ENCODE measurements around the gene RBM34. TPM values are rescaled to one million over a fixed set of nuclear protein-coding genes. Genes with fewer than 3 reads are reported as not detected.

The RBM34 gene
- total RNA-seq, 1 donor from 2014 or later = 66.9 TPM

DNA sequence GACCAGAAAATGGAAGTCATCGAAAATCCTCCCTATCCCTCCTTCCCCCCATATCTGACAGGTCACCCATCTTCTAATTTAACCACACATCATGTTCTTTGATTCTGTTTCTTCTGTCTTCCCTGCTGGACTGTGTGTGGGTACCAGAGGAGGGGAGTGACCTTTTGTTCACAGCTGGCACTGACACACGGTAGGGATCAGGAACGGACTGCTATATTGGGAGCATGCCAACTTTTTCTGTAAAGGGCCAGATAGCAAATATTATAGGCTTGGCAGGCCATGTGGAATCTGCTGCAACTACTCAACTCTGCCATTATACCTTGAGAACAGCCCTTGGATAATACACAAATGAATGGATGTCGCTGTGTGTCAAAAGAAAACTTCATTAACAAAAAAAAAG is 24.9 kb downstream of the RBM34 start:
- H3K27me3 Mint-ChIP-seq (ENCODE audit: unreplicated experiment) = no peaks in the 10 kb centered on the region
- H3K36me3 Mint-ChIP-seq (ENCODE audit: unreplicated experiment) = peaks cover 53% of the 10 kb centered on the region
- no peaks in the 10 kb centered on the region for H3K9me3 Mint-ChIP-seq (ENCODE audit: unreplicated experiment)
- TF ChIP-seq, protein P1, sequence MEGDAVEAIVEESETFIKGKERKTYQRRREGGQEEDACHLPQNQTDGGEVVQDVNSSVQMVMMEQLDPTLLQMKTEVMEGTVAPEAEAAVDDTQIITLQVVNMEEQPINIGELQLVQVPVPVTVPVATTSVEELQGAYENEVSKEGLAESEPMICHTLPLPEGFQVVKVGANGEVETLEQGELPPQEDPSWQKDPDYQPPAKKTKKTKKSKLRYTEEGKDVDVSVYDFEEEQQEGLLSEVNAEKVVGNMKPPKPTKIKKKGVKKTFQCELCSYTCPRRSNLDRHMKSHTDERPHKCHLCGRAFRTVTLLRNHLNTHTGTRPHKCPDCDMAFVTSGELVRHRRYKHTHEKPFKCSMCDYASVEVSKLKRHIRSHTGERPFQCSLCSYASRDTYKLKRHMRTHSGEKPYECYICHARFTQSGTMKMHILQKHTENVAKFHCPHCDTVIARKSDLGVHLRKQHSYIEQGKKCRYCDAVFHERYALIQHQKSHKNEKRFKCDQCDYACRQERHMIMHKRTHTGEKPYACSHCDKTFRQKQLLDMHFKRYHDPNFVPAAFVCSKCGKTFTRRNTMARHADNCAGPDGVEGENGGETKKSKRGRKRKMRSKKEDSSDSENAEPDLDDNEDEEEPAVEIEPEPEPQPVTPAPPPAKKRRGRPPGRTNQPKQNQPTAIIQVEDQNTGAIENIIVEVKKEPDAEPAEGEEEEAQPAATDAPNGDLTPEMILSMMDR (IDR thresholded peaks at IDR 0.05) = no peak
- peak; percentile 32 for DNase-seq (ENCODE audit: extremely low spot score, unreplicated experiment)
- H3K4me3 Mint-ChIP-seq (ENCODE audit: unreplicated experiment) = no peak overlapping the region
- H3K27ac Mint-ChIP-seq (ENCODE audit: unreplicated experiment) = no peak overlapping the region
- H3K4me1 Mint-ChIP-seq (ENCODE audit: unreplicated experiment) = peaks cover 2% of the 10 kb centered on the region

DNA sequence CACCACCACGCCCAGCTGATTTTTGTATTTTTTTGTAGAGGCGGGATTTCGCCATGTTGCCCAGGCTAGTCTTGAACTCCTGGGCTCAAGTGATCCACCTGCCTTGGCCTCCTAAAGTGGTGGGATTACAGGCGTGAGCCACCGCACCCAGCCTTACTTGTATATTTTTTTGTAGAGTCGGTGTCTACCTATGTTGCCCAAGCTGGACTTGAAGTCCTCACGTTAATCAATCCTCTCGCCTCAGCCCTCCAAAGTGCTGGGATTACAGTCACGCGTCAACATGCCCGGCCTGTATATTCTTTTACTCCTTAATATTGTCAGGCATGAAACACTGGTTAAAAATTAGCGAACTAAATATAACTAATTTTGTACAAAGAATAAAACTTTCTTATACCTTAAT is 26.9 kb downstream of the RBM34 start:
- H3K27me3 Mint-ChIP-seq (ENCODE audit: unreplicated experiment) = no peaks in the 10 kb centered on the region
- DNase-seq (ENCODE audit: extremely low spot score, unreplicated experiment) = no peak
- H3K9me3 Mint-ChIP-seq (ENCODE audit: unreplicated experiment) = no peaks in the 10 kb centered on the region
- H3K4me1 Mint-ChIP-seq (ENCODE audit: unreplicated experiment) = peaks cover 4% of the 10 kb centered on the region
- peaks cover 47% of the 10 kb centered on the region for H3K36me3 Mint-ChIP-seq (ENCODE audit: unreplicated experiment)
- no peak overlapping the region for H3K27ac Mint-ChIP-seq (ENCODE audit: unreplicated experiment)
- TF ChIP-seq, protein P1 (IDR thresholded peaks at IDR 0.05) = no peak
- H3K4me3 Mint-ChIP-seq (ENCODE audit: unreplicated experiment) = no peak overlapping the region

DNA sequence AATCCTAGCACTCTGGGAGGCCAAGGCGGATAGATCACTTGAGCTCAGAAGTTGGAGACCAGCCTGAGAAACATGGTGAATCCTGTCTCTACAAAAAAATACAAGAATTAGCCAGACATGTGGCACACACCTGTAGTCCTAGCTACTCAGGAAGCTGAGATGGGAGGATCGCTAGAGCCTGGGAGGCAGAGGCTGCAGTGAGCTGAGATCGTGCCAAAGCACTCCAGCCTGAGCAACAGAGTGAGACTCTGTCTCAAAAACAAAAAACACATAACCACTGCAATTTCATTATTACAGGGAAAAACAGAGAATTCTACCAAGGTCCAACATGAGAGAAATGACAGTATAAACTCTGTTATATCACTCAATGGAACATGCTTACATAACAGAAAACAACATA is 28.0 kb downstream of the RBM34 start:
- Mint-ChIP-seq H3K27ac (ENCODE audit: unreplicated experiment) (peak overlapping the region; percentile 1), H3K4me3 (ENCODE audit: unreplicated experiment) (no peak overlapping the region), H3K9me3 (ENCODE audit: unreplicated experiment) (no peaks in the 10 kb centered on the region), H3K36me3 (ENCODE audit: unreplicated experiment) (peaks cover 46% of the 10 kb centered on the region), H3K4me1 (ENCODE audit: unreplicated experiment) (peaks cover 8% of the 10 kb centered on the region), H3K27me3 (ENCODE audit: unreplicated experiment) (no peaks in the 10 kb centered on the region)
- TF ChIP-seq, protein P1 (IDR thresholded peaks at IDR 0.05) = no peak
- DNase-seq (ENCODE audit: extremely low spot score, unreplicated experiment) = peak; percentile 15

DNA sequence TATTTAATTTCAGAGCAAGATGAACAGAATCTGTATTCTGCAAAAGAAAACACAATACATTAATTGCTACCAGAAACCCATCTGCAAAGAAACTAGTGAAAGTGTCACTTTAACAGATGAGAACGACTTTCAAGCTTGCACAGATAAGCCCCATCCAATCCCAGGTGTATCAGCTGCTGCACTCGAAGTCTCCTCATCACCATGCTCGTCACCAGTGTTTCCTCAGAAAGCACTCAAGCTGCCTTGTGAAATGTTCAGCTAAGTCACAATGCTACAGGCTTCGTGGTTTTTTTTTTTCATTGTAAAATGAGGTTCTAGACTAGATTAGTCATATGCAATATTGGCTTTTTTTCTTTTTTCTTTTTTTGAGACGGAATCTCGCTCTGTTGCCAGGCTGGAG is 29.1 kb downstream of the RBM34 start:
- no peaks in the 10 kb centered on the region for H3K27me3 Mint-ChIP-seq (ENCODE audit: unreplicated experiment)
- peaks cover 17% of the 10 kb centered on the region for H3K4me1 Mint-ChIP-seq (ENCODE audit: unreplicated experiment)
- DNase-seq (ENCODE audit: extremely low spot score, unreplicated experiment) = no peak
- no peak overlapping the region for H3K27ac Mint-ChIP-seq (ENCODE audit: unreplicated experiment)
- H3K4me3 Mint-ChIP-seq (ENCODE audit: unreplicated experiment) = no peak overlapping the region
- peaks cover 35% of the 10 kb centered on the region for H3K36me3 Mint-ChIP-seq (ENCODE audit: unreplicated experiment)
- no peaks in the 10 kb centered on the region for H3K9me3 Mint-ChIP-seq (ENCODE audit: unreplicated experiment)
- TF ChIP-seq, protein P1 (IDR thresholded peaks at IDR 0.05) = no peak

DNA sequence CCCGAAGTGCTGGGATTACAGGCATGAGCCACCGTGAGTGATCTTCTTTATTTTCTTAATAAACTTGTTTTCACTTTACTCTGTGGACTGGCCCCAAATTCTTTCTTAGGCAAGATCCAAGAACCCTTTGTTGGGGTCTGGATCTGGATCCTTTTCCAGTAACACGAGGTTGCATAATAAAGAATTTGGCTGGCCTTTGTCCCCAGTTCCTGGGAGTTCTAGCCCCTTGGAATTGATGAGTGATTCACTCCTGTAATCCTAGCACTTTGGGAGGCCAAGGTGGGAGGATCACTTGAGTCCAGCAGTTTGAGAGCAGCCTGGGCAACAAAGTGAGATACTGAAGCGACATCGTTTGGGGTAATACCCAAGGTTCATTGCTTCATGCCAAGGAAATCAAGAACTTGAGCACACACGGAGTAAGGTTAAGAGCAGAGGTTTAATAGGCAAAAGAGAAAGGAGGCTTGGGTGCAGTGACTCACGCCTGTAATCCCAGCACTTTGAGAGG is 30.2 kb downstream of the RBM34 start:
- no peak overlapping the region for H3K4me3 Mint-ChIP-seq (ENCODE audit: unreplicated experiment)
- no peaks in the 10 kb centered on the region for H3K9me3 Mint-ChIP-seq (ENCODE audit: unreplicated experiment)
- TF ChIP-seq, protein P1 (IDR thresholded peaks at IDR 0.05) = no peak
- peaks cover 30% of the 10 kb centered on the region for H3K36me3 Mint-ChIP-seq (ENCODE audit: unreplicated experiment)
- no peaks in the 10 kb centered on the region for H3K27me3 Mint-ChIP-seq (ENCODE audit: unreplicated experiment)
- H3K4me1 Mint-ChIP-seq (ENCODE audit: unreplicated experiment) = peaks cover 25% of the 10 kb centered on the region
- no peak overlapping the region for H3K27ac Mint-ChIP-seq (ENCODE audit: unreplicated experiment)
- no peak for DNase-seq (ENCODE audit: extremely low spot score, unreplicated experiment)

Data from osteocyte (in vitro differentiated cells).